Measurements from ENCODE around the gene RAET1L.

- TF ChIP-seq, protein P1, sequence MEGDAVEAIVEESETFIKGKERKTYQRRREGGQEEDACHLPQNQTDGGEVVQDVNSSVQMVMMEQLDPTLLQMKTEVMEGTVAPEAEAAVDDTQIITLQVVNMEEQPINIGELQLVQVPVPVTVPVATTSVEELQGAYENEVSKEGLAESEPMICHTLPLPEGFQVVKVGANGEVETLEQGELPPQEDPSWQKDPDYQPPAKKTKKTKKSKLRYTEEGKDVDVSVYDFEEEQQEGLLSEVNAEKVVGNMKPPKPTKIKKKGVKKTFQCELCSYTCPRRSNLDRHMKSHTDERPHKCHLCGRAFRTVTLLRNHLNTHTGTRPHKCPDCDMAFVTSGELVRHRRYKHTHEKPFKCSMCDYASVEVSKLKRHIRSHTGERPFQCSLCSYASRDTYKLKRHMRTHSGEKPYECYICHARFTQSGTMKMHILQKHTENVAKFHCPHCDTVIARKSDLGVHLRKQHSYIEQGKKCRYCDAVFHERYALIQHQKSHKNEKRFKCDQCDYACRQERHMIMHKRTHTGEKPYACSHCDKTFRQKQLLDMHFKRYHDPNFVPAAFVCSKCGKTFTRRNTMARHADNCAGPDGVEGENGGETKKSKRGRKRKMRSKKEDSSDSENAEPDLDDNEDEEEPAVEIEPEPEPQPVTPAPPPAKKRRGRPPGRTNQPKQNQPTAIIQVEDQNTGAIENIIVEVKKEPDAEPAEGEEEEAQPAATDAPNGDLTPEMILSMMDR (IDR thresholded peaks at IDR 0.05) = no peak
- TF ChIP-seq EZH2 (IDR thresholded peaks at IDR 0.05; ENCODE audit: borderline replicate concordance, insufficient read depth, low read depth, low read length, poor library complexity, severe bottlenecking) = no peak
Observed at GRCh38 chr6:150018846-150019580, 6.3 kb downstream of the RAET1L start.

All from B cell (primary cell).